GM18951 (cell line): ENCODE measurements around the gene NHLH1.

Experiments used
- POLR2A ChIP-seq: IDR thresholded peaks from 4 replicates; pipeline ENCODE4 v1.6.1; 2011; ENCODE audit warnings: mild to moderate bottlenecking; ENCODE audit not compliant: insufficient read length, insufficient read depth; ENCODE audit errors: extremely low read depth
- in situ Hi-C: fragments of 300-500 bp; cut with MboI; formaldehyde crosslinking; loops from one replicate; pipeline ENCODE4 v1.12.0; 2022; ENCODE audit warnings: low sequenced_read_pairs, mixed read lengths, inconsistent platforms; ENCODE audit not compliant: unreplicated experiment

The NHLH1 gene

DNA sequence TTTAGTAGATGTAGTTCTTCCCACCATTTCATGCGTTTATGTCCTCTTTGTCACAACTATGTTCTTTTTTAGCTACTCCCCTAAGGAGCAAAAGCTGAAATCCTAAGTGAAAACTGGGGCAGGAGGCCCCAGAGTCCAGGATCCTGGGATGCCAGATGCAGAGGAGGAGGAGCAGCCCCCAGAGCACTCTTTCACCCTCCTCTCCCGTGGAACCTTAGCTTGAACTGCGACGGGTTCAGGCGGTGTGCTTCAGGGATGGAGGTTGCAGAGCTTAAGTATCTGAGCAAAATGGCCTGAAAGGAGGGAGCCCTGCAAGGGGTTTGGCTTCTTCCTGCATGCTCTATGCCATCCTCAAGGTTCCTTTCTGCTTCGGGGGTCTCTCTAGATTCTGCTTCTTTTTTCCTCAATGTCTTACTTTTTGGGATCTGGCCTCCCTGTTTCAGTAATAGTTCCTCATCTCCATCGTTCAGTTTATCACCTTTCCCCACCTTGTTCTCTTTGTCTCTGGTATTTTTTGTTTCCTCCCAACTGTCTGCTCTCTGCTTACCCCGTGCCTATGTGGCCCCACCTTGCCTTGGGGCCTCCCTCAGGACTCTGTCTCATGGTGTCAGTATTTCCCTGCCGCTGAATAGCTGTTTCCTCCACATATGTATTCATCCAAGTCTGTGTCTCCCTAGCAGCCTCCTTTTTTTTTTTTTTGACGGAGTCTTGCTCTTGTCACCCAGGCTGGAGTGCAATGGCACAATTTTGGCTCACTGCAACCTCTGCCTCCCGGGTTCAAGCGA lies 2.7 kb upstream of the NHLH1 start:
- TF ChIP-seq POLR2A, result no peak
- in situ Hi-C loops, result no loop called here

- TF ChIP-seq POLR2A, result no peak
- in situ Hi-C loops, result no loop called here
Observed at GRCh38 chr1:160365325-160365724, 1.5 kb upstream of the NHLH1 start.

DNA sequence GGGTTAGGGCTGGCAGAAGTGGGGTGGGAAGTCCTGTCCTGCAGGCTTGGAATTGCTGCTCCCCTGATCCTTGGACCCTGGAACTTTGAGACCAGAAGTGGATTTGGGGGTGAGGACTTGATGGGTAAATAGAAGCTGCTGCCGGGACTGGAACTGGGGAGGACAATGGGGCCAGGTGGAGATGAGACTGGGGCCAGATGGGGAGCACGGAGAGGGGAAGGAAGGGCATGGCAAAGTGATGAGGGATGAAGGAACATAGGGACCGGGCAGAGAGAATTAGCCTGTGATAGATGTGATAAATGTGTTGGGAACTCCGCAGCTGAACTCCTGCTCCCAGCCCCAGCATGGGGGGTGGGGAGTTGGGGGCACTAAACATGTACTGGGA lies 637 bp downstream of the NHLH1 start:
- no peak for TF ChIP-seq POLR2A
- in situ Hi-C loops, result no loop called here

DNA sequence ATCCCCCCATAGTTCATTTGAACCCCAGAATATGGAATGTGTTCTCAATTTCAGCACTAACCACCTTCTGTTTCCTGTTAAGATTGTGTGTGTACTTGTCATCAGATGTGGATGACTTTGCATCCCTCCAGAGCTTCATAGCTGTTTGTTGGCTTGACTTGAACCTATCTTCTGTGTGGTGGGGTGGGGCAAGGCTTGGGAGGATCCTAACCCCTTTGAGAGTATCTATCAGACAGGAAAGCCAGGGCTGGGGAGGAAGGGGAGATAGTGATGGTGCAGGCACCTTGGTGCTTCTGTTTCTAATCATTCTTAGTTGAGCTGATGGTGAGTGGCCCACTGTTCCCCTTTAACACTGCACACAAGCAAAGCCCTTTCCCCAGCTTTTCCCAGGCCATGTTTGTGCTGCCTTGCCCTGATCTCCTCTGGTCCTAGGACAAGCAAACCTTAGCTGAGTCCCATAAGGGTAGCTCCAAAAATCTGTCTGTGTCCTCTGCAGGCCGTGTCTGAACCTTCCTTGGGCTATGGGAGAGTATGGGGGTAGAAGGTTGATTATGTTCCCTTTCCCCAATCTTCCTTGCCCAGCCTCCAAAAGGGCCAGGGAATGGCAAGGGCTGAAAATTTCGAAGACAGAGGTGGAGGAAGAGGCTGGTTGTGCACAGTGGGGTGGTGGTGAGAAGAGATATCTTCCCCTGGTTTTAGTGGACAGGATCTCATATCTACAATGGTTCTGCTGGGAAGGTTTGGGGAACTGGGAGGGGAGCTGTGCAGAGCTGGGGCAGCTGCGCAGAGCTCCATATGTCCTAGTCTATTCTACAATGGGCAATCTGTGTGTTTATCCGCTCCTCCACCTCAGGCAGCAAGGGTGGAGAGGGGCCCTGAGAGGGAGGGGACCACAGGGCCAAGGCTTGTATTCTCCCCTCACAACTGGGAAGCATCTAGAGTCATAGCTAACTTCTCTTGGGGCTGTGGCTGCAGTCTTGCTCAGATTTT lies 1.4 kb downstream of the NHLH1 start:
- no peak for TF ChIP-seq POLR2A
- in situ Hi-C loops, result no loop called here

DNA sequence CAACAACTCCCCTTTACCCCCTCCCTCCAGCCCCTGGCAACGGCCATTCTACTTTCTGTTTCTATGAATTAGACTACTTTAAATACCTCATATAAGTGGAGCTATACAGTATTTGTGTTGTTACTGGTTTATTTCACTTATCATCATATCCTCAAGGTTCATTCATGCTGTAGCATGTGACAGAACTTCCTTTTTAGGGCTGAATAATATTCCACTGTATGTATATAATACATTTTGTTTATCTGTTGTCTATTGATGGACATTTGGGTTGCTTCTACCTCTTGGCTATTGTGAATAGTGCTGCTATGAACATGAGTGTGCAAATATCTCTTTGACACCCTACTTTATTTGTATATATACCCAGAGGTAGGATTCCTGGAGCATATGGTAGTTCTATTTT lies 2.2 kb downstream of the NHLH1 start:
- in situ Hi-C loops, result no loop called here

DNA sequence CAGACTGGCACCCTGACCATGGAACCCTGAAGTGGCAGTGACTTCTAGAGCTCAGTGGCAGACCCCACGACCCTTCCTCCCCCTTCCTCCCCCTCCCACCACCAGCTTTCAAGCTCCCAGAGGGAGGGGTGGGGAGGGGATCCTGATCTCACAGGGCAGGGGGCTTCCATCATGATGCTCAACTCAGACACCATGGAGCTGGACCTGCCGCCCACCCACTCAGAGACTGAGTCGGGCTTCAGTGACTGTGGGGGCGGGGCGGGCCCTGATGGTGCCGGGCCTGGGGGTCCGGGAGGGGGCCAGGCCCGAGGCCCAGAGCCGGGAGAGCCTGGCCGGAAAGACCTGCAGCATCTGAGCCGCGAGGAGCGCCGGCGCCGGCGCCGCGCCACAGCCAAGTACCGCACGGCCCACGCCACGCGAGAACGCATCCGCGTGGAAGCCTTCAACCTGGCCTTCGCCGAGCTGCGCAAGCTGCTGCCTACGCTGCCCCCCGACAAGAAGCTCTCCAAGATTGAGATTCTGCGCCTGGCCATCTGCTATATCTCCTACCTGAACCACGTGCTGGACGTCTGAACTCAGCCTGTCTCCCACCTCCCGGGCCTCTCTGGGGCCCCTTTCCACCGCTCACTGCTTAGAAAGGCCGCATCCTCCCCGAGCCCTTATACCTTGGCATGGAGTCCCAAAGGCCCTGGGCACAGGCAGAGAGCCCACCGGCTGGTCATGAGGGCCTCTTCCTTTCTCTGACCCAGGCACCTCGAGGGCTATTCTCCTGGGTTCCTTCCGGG lies 3.9 kb downstream of the NHLH1 start:
- TF ChIP-seq POLR2A, result no peak
- in situ Hi-C loops, result no loop called here

More for the DNA sequence above, 2.2 kb downstream of the NHLH1 start:
- no peak for TF ChIP-seq POLR2A

- in situ Hi-C loops, result no loop called here
- TF ChIP-seq POLR2A, result no peak
Observed at GRCh38 chr1:160371346-160371631, 4.4 kb downstream of the NHLH1 start.

GRCh38 chr1:160371756-160372155 lies 4.9 kb downstream of the NHLH1 start:
- TF ChIP-seq POLR2A, result no peak
- in situ Hi-C loops, result no loop called here

- in situ Hi-C loops, result no loop called here
- TF ChIP-seq POLR2A, result no peak
Observed at GRCh38 chr1:160373696-160374095, 6.8 kb downstream of the NHLH1 start.

GRCh38 chr1:160374306-160375110 lies 7.6 kb downstream of the NHLH1 start:
- TF ChIP-seq POLR2A, result no peak
- in situ Hi-C loops, result no loop called here

DNA sequence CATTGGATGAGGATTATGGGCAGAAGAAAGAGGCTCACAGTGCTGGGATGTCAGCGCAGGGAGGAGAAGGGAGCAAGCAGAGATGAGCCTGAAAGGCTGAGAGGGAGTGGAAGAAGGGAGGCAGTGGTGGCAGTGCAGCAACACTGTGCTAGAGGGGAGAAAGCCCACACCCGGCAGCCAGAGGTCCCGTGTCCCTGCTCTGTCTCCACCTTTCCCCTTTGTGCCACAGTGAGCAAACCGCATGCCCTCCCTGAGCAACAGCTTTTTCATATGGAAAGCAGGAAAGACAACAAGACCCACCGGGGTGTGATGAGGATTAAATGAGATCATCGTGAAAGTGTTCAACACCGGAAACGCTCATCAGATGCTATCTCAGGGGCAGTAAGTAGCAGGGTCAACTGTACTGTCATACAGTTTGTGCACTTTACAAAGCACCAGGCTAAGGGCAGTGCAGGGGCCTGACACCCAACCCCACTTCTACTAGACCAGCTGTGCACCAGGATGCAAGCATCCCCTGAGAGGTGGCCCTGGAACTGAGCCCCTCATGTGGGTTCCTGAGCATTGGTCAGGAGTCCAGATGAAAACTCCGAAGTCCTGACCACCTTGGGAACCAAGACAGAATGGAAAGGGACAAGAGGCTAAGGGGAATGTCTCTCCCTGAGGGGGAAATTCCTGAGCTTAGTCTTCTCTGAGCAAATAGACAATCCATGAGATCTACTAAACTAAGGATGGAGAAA lies 9.1 kb downstream of the NHLH1 start:
- in situ Hi-C loops, result no loop called here
- TF ChIP-seq POLR2A, result no peak
